Endothelial cell of umbilical vein (primary cell): ENCODE data around the gene EIF1B. TPM values are rescaled to one million over a fixed set of nuclear protein-coding genes. Genes with fewer than 3 reads are reported as not detected.

Source experiments
- BruUV-seq: library from RNA; stranded (reverse); fragments of 400-500 nt; replicated peaks from 2 replicates; lab custom pipeline; 2021; lab: Mats Ljungman, UMichigan
- CTCF ChIA-PET: fragments of 300-600, 350-600 bp; sonication (Branson Sonifier 250); formaldehyde crosslinking; loops from one replicate; lab custom pipeline; 2021; ENCODE audit warnings: antibody characterized with exemption, inconsistent platforms; lab: Charles Lee
- POLR2A ChIA-PET: fragments of 300-600, 350-600 bp; sonication (Branson Sonifier 250); formaldehyde crosslinking; loops from one replicate; lab custom pipeline; 2021; ENCODE audit warnings: antibody characterized with exemption, inconsistent platforms; lab: Charles Lee
- DNase-seq: peaks from one replicate; pipeline ENCODE4 v3.0.0-alpha.2; 2011; ENCODE audit warnings: low read depth, low spot score
- FAIRE-seq: peaks from 2 replicates; lab custom pipeline; 2011; peaks lifted over from hg19 to GRCh38; lab: Jason Lieb, UNC
- H2AFZ ChIP-seq: 2 replicates; pipeline ENCODE4 v1.6.0; 2012; ENCODE audit warnings: low read depth, low read length, control low read depth, inconsistent platforms
- H3K27ac ChIP-seq: 2 replicates; pipeline ENCODE4 v1.5.1; 2011; ENCODE audit warnings: low read depth, mild to moderate bottlenecking, control low read depth, low read length, moderate library complexity; ENCODE audit not compliant: insufficient read depth
- H3K27me3 ChIP-seq, 2 experiments: 2 replicates each; pipeline versions ENCODE4 v1.6.0 to v1.6.1; 2011; ENCODE audit warnings: low read length in 2 of 2, mixed read lengths in 1 of 2; ENCODE audit not compliant: control insufficient read depth in 2 of 2, insufficient read depth in 2 of 2
- H3K36me3 ChIP-seq, 2 experiments: 2 replicates in 1 of 2; 3 replicates in 1 of 2; pipeline ENCODE4 v1.5.1; 2011; ENCODE audit warnings: low read length in 2 of 2, mild to moderate bottlenecking in 1 of 2, moderate library complexity in 1 of 2; ENCODE audit not compliant: control insufficient read depth in 2 of 2, insufficient read depth in 2 of 2; ENCODE audit errors: extremely low read depth in 1 of 2
- H3K4me1 ChIP-seq: 3 replicates; pipeline ENCODE4 v1.5.1; 2011; ENCODE audit warnings: mild to moderate bottlenecking, low read length; ENCODE audit not compliant: control insufficient read depth, insufficient read depth; ENCODE audit errors: extremely low read depth
- H3K4me2 ChIP-seq: 2 replicates; pipeline ENCODE4 v1.6.1; 2011; ENCODE audit warnings: low read length, control low read depth, mixed read lengths; ENCODE audit not compliant: insufficient read depth
- H3K4me3 ChIP-seq, 3 experiments: fragments of 200-600 bp in 1 of 3; sonication (generic), shearing (Covaris generic) in 1 of 3; replicated peaks in 1 of 3; 2 replicates each; pipeline ENCODE4 v1.5.1; 2011 to 2016; ENCODE audit warnings: control low read depth in 3 of 3, low read length in 3 of 3, mild to moderate bottlenecking in 2 of 3, inconsistent platforms in 1 of 3, low read depth in 1 of 3, moderate library complexity in 1 of 3; ENCODE audit not compliant: insufficient read depth in 1 of 3
- H3K79me2 ChIP-seq: 2 replicates; pipeline ENCODE4 v1.6.0; 2012; ENCODE audit warnings: low read length, inconsistent platforms; ENCODE audit not compliant: control insufficient read depth, insufficient read depth
- H3K9ac ChIP-seq: replicated peaks from 2 replicates; pipeline ENCODE3; 2011; ENCODE audit warnings: low read length, control low read depth; ENCODE audit not compliant: insufficient read depth; ENCODE audit errors: extremely low read depth
- H3K9me1 ChIP-seq: replicated peaks from 3 replicates; pipeline ENCODE4 v1.6.0; 2011; ENCODE audit warnings: mild to moderate bottlenecking, low read length; ENCODE audit not compliant: control insufficient read depth, insufficient read depth; ENCODE audit errors: extremely low read depth
- H3K9me3 ChIP-seq: replicated peaks from 2 replicates; pipeline ENCODE4 v1.5.1; 2012; ENCODE audit warnings: low read length, inconsistent platforms; ENCODE audit not compliant: control insufficient read depth, insufficient read depth
- H4K20me1 ChIP-seq: replicated peaks from 2 replicates; pipeline ENCODE3; 2011; ENCODE audit warnings: mild to moderate bottlenecking, low read length; ENCODE audit not compliant: control insufficient read depth, insufficient read depth; ENCODE audit errors: extremely low read depth
- CTCF ChIP-seq, 2 donors: IDR thresholded peaks; 1 replicate in 1 of 2; 2 replicates in 1 of 2; pipeline ENCODE4 v1.5.1; 2011; ENCODE audit warnings: low read length in 2 of 2, mild to moderate bottlenecking in 2 of 2, moderate library complexity in 2 of 2, control low read depth in 1 of 2, inconsistent platforms in 1 of 2, low read depth in 1 of 2; ENCODE audit not compliant: insufficient read depth in 1 of 2; ENCODE audit errors: extremely low read depth in 1 of 2
- EZH2 ChIP-seq: IDR thresholded peaks from 2 replicates; pipeline ENCODE4 v1.6.1; 2012; ENCODE audit warnings: borderline replicate concordance, low read depth, mild to moderate bottlenecking, moderate library complexity, low read length, inconsistent platforms; ENCODE audit not compliant: severe bottlenecking
- FOS ChIP-seq: IDR thresholded peaks from 2 replicates; pipeline ENCODE4 v1.6.1; 2011; ENCODE audit warnings: mild to moderate bottlenecking, low read length, moderate library complexity, borderline replicate concordance; ENCODE audit not compliant: insufficient read depth
- GATA2 ChIP-seq: IDR thresholded peaks from 2 replicates; pipeline ENCODE4 v1.7.0; 2011; ENCODE audit warnings: low read depth, mild to moderate bottlenecking, moderate library complexity, mixed read lengths, low read length; ENCODE audit not compliant: insufficient read length, insufficient read depth
- JUN ChIP-seq: IDR thresholded peaks from 2 replicates; pipeline ENCODE4 v1.6.1; 2011; ENCODE audit warnings: borderline replicate concordance, low read depth; ENCODE audit not compliant: insufficient read length, insufficient read depth
- MYC ChIP-seq: IDR thresholded peaks from one replicate; pipeline ENCODE4 v1.6.1; 2011; ENCODE audit warnings: mild to moderate bottlenecking, low read depth, low read length
- POLR2A ChIP-seq: IDR thresholded peaks from 2 replicates; pipeline ENCODE4 v1.6.1; 2012; ENCODE audit warnings: low read depth, mild to moderate bottlenecking, control low read depth, low read length
- POLR2AphosphoS5 ChIP-seq: IDR thresholded peaks from 2 replicates; pipeline ENCODE4 v1.6.1; 2012; ENCODE audit warnings: low read depth, mild to moderate bottlenecking, control low read depth, low read length, moderate library complexity; ENCODE audit not compliant: insufficient read depth
- dilution Hi-C: fragments of 300-500 bp; cut with MboI; formaldehyde crosslinking; loops from one replicate; pipeline ENCODE4 v1.15.0; 2019; ENCODE audit warnings: low sequenced_read_pairs; ENCODE audit not compliant: extremely low pct_ligation_motif_present
- intact Hi-C: fragments of 100-400 bp; cut with micrococcal nuclease; formaldehyde crosslinking; loops from one replicate; pipeline ENCODE4 v1.10.0; 2022
- polyA plus RNA-seq, 4 experiments: library from polyadenylated mRNA; depleted of rRNA in 3 of 4; stranded (reverse) in 3 of 4; unstranded in 1 of 4; fragments of >200 nt; gene quantifications; 2 replicates each; pipeline versions ENCODE4 v1.2.1 to v1.2.3, GENCODE V29; 2011 to 2012; ENCODE audit warnings: missing spikeins in 1 of 4
- total RNA-seq: library from RNA; stranded (reverse); gene quantifications from 2 replicates; pipeline ENCODE4 v1.2.3, GENCODE V29; 2021
- TF ChIP-seq, protein P1 (sequence below): IDR thresholded peaks from 2 replicates; pipeline ENCODE4 v1.6.1; 2011; ENCODE audit not compliant: insufficient read depth, insufficient read length

Gene EIF1B
- total and polyA plus RNA-seq, 2 donors (not counting 3 experiments of a cell fraction or from before 2014, with no cell fraction given), result 17.8 to 46.0 TPM

GRCh38 chr3:40262331-40262730 lies 47.2 kb upstream of the EIF1B start:
- Histone ChIP-seq H3K79me2 (no peaks in the 10 kb centered on the region), H2AFZ (no peak overlapping the region), H3K4me2 (no peak overlapping the region), H3K9ac (no peak overlapping the region), H3K36me3 (peaks cover 0 to 6% of the 10 kb centered on the region in 2 experiments), H3K9me1 (no peaks in the 10 kb centered on the region), H3K27ac (no peak overlapping the region), H3K9me3 (no peaks in the 10 kb centered on the region), H3K4me3 (no peak overlapping the region), H3K4me1 (no peaks in the 10 kb centered on the region), H4K20me1 (no peaks in the 10 kb centered on the region), H3K27me3 (no peaks in the 10 kb centered on the region)
- intact Hi-C loops (loop anchor here (2.0 kb wide), 1 partner anchor 16 kb away; no protein-coding TSS in a partner anchor), dilution Hi-C loops (no loop called here)
- POLR2A ChIA-PET, result no interaction called here
- CTCF ChIA-PET, result interaction anchor here (1.1 kb wide), 2 partner anchors 71 to 84 kb away, joined by 3 to 5 read pairs; no protein-coding TSS in a partner anchor
- TF ChIP-seq MYC (no peak), CTCF (IDR thresholded peaks at IDR 0.05; ENCODE audit: extremely low read depth in 1 of 2, insufficient read depth in 1 of 2, low read depth in 1 of 2, low read length in 2 of 2) (no peak), POLR2AphosphoS5 (no peak), POLR2A (no peak), EZH2 (no peak), FOS (no peak), JUN (no peak), GATA2 (no peak)
- TF ChIP-seq, protein P1, sequence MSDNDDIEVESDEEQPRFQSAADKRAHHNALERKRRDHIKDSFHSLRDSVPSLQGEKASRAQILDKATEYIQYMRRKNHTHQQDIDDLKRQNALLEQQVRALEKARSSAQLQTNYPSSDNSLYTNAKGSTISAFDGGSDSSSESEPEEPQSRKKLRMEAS, result no peak
- DNase-seq (no peak), FAIRE-seq (no peak)
- no TSS peak for BruUV-seq
